K562 (cell line): Measurements from ENCODE around the gene PHLPP2. TPM values are rescaled to one million over a fixed set of nuclear protein-coding genes. Genes with fewer than 3 reads are reported as not detected.

Experiments
- ATAC-seq: fragments of 200-7000 bp; cut with Tn5 transposase; 3 replicates; pipeline ENCODE4 v1.9.1; 2020; ENCODE audit warnings: moderate library complexity
- BruUV-seq: library from RNA; stranded (reverse); fragments of 400-500 nt; replicated peaks from 2 replicates; lab custom pipeline; 2021; lab: Mats Ljungman, UMichigan
- CTCF ChIA-PET: fragments of 300-600 bp; formaldehyde crosslinking; extraction: SDS; loops from one replicate; lab custom pipeline; 2021; ENCODE audit warnings: low intra/inter-chr PET ratio; lab: Yijun Ruan, JAX
- POLR2A ChIA-PET: fragments of 300-600, 350-650 bp; sonication (Branson Sonifier 250); formaldehyde crosslinking; extraction: SDS; loops from one replicate; lab custom pipeline; 2021; ENCODE audit warnings: antibody characterized with exemption, inconsistent platforms; lab: Yijun Ruan, JAX
- DNase-seq, 4 experiments: peaks; one replicate each; pipeline versions ENCODE4 v3.0.0 to v3.0.0-alpha.2; 2011 to 2018; ENCODE audit warnings: low spot score in 3 of 4, mixed read lengths in 3 of 4; ENCODE audit errors: extremely low read depth in 1 of 4
- FAIRE-seq: peaks from 2 replicates; lab custom pipeline; 2011; peaks lifted over from hg19 to GRCh38; lab: Jason Lieb, UNC
- H2AFZ ChIP-seq: 2 replicates; pipeline ENCODE4 v1.6.0; 2011; ENCODE audit warnings: low read depth, low read length, control low read depth, inconsistent platforms
- H3K27ac ChIP-seq: fragments of 200-600 bp; 3 replicates; pipeline ENCODE4 v1.8.0; 2011; ENCODE audit warnings: low read depth, mild to moderate bottlenecking, control low read depth, inconsistent platforms, low read length, moderate library complexity, mixed read lengths; ENCODE audit errors: extremely low read depth
- H3K27me3 ChIP-seq, 2 experiments: fragments of 300-600 bp in 1 of 2; 2 replicates in 1 of 2; 3 replicates in 1 of 2; pipeline versions ENCODE4 v1.6.0 to v1.8.0; 2011; ENCODE audit warnings: inconsistent platforms in 2 of 2, low read length in 2 of 2, mild to moderate bottlenecking in 1 of 2, mixed read lengths in 1 of 2, moderate library complexity in 1 of 2; ENCODE audit not compliant: control insufficient read depth in 2 of 2, insufficient read depth in 2 of 2
- H3K36me3 ChIP-seq: fragments of 300-600 bp; 3 replicates; pipeline ENCODE4 v1.8.0; 2011; ENCODE audit warnings: mild to moderate bottlenecking, low read length, inconsistent platforms; ENCODE audit not compliant: control insufficient read depth, insufficient read depth
- H3K4me1 ChIP-seq, 2 experiments: fragments of 200-600 bp in 1 of 2; replicated peaks in 1 of 2; 2 replicates in 1 of 2; 3 replicates in 1 of 2; pipeline versions ENCODE4 v1.5.1 to v1.8.0; 2011; ENCODE audit warnings: inconsistent platforms in 2 of 2, low read length in 2 of 2, mild to moderate bottlenecking in 1 of 2, mixed read lengths in 1 of 2, moderate library complexity in 1 of 2; ENCODE audit not compliant: control insufficient read depth in 2 of 2, insufficient read depth in 2 of 2
- H3K4me2 ChIP-seq: 2 replicates; pipeline ENCODE4 v1.6.1; 2011; ENCODE audit warnings: low read length, control low read depth, inconsistent platforms, mixed read lengths; ENCODE audit not compliant: insufficient read depth
- H3K4me3 ChIP-seq: fragments of 200-600 bp; sonication (generic), shearing (Covaris generic); 2 replicates; pipeline ENCODE4 v1.5.1; 2016; ENCODE audit warnings: control low read depth, inconsistent platforms
- H3K79me2 ChIP-seq: fragments of 200-600 bp; 3 replicates; pipeline ENCODE4 v1.8.0; 2011; ENCODE audit warnings: low read length, inconsistent platforms; ENCODE audit not compliant: control insufficient read depth, insufficient read depth
- H3K9ac ChIP-seq, 2 experiments: 2 replicates each; pipeline versions ENCODE4 v1.6.0 to v1.6.1; 2011; ENCODE audit warnings: low read depth in 2 of 2, low read length in 2 of 2, control low read depth in 1 of 2, inconsistent platforms in 1 of 2, mild to moderate bottlenecking in 1 of 2, mixed read lengths in 1 of 2; ENCODE audit not compliant: insufficient read depth in 1 of 2
- H3K9me1 ChIP-seq: one replicate; pipeline ENCODE4 v1.6.0; 2011; ENCODE audit warnings: inconsistent platforms, mild to moderate bottlenecking, low read length, moderate library complexity; ENCODE audit not compliant: control insufficient read depth, insufficient read depth
- H3K9me3 ChIP-seq: replicated peaks from 2 replicates; pipeline ENCODE4 v1.5.1; 2011; ENCODE audit warnings: low read depth, low read length, inconsistent platforms; ENCODE audit not compliant: control insufficient read depth, insufficient read depth
- H4K20me1 ChIP-seq: replicated peaks from 2 replicates; pipeline ENCODE4 v1.6.1; 2011; ENCODE audit warnings: low read length, inconsistent platforms, mixed read lengths; ENCODE audit not compliant: control insufficient read depth, insufficient read depth
- CBX5 ChIP-seq: IDR thresholded peaks from 2 replicates; pipeline ENCODE4 v1.6.1; 2014; ENCODE audit warnings: low read depth, borderline replicate concordance
- ETS1 ChIP-seq: conservative IDR thresholded peaks from 2 replicates; pipeline ENCODE4 v1.6.1; 2011; ENCODE audit warnings: low read depth, mild to moderate bottlenecking, low read length; ENCODE audit not compliant: control insufficient read depth
- FOXJ3 ChIP-seq: sonication (generic); formaldehyde crosslinking; IDR thresholded peaks from 2 replicates; pipeline ENCODE4 v1.4.0; 2020; ENCODE audit warnings: mild to moderate bottlenecking, missing genetic modification reagents
- MITF ChIP-seq: IDR thresholded peaks from 2 replicates; pipeline ENCODE4 v1.6.1; 2014; ENCODE audit warnings: antibody characterized with exemption
- NCOA6 ChIP-seq: fragments of 450-650 bp; IDR thresholded peaks from 2 replicates; pipeline ENCODE4 v1.6.1; 2017; ENCODE audit warnings: mild to moderate bottlenecking
- PHF8 ChIP-seq: fragments of 200-600 bp; sonication (generic); IDR thresholded peaks from 2 replicates; pipeline ENCODE4 v1.6.1; 2012; ENCODE audit warnings: mixed run types, mild to moderate bottlenecking, inconsistent platforms, low read length, moderate library complexity, borderline replicate concordance
- POLR2AphosphoS2 ChIP-seq: IDR thresholded peaks from 2 replicates; pipeline ENCODE4 v1.6.1; 2012; ENCODE audit warnings: low read length, improper control_type of control experiment
- SP2 ChIP-seq: IDR thresholded peaks from 2 replicates; pipeline ENCODE4 v1.6.1; 2011; ENCODE audit warnings: mild to moderate bottlenecking, low read depth, low read length, moderate library complexity; ENCODE audit not compliant: poor library complexity, severe bottlenecking; ENCODE audit errors: extremely low read depth
- TRIM28 ChIP-seq: fragments of 450-650 bp; IDR thresholded peaks from 2 replicates; pipeline ENCODE4 v1.6.1; 2017
- U2AF2 ChIP-seq: fragments of 200-400 bp; formaldehyde crosslinking; optimal IDR thresholded peaks from 2 replicates; pipeline ENCODE3; 2017; ENCODE audit warnings: low read depth, mild to moderate bottlenecking, low read length
- ZBTB7A ChIP-seq: IDR thresholded peaks from 2 replicates; pipeline ENCODE4 v1.6.1; 2011; ENCODE audit warnings: low read depth, mild to moderate bottlenecking, low read length, moderate library complexity, borderline replicate concordance; ENCODE audit not compliant: control insufficient read depth
- ZKSCAN8 ChIP-seq: fragments of 200-800 bp; sonication (Bioruptor generic); IDR thresholded peaks from 2 replicates; pipeline ENCODE4 v1.6.1; 2016; ENCODE audit warnings: missing genetic modification characterization, missing compliant biosample characterization
- ZNF408 ChIP-seq: fragments of 250-450 bp; sonication (Bioruptor Pico); IDR thresholded peaks from 2 replicates; pipeline ENCODE4 v1.4.0; 2020; ENCODE audit warnings: low read depth, mild to moderate bottlenecking, moderate library complexity
- WGBS: fragments of 100-300 bp; shearing (Covaris generic); methylation state at CpG from one replicate; pipeline ENCODE4 v1.1.6; 2016; ENCODE audit warnings: low coverage, mixed read lengths; ENCODE audit not compliant: insufficient coverage; ENCODE audit errors: missing lambda C conversion rate; 5-methylcytosine and 5-hydroxymethylcytosine counted together
- in situ Hi-C: fragments of 300-500 bp; cut with MboI; formaldehyde crosslinking; loops from 4 replicates; pipeline ENCODE4 v1.15.0; 2018; ENCODE audit warnings: inconsistent platforms, mixed read lengths
- intact Hi-C: fragments of 100-400 bp; cut with micrococcal nuclease; formaldehyde crosslinking; loops from 2 replicates; pipeline ENCODE4 v1.14.2; 2022
- polyA plus RNA-seq, 8 experiments: library from polyadenylated mRNA; depleted of rRNA in 4 of 8; stranded (reverse) in 5 of 8; unstranded in 3 of 8; fragments of >200 nt; fragmentation: Nextera tagmentation in 2 of 8; fragmentation: Illumina TruSeq in 1 of 8; extraction: Ambion mirVana in 2 of 8; extraction: Trizol in 1 of 8; gene quantifications; 2 replicates each; pipeline versions ENCODE4 v1.2.1 to v1.2.3, GENCODE V29; 2011 to 2014; ENCODE audit warnings: inconsistent platforms in 1 of 8, missing spikeins in 1 of 8
- total RNA-seq, 7 experiments: library from RNA; depleted of rRNA in 6 of 7; stranded (reverse); fragments of >200 nt in 6 of 7; fragmentation: Illumina TruSeq in 2 of 7; extraction: Trizol in 2 of 7; gene quantifications; 2 replicates each; pipeline versions ENCODE4 v1.2.1 to v1.2.3, GENCODE V29; 2011 to 2021; ENCODE audit warnings: low replicate concordance in 1 of 7

The PHLPP2 gene
- total and polyA plus RNA-seq, 9 of the 15 experiments (the other 6 are each of a cell fraction or from before 2014, with no cell fraction given) = 0.60 to 7.1 (median 2.6) TPM

- 75% methylated on average over 5 of the region's 5 CpGs for WGBS
- no peak overlapping the region for H3K4me3 ChIP-seq
- no peak for ATAC-seq
- intact Hi-C loops (no loop called here), in situ Hi-C loops (no loop called here)
- POLR2A ChIA-PET = interaction anchor here (1.2 kb wide), 1 partner anchor 8 kb away, joined by 3 read pairs; no protein-coding TSS in a partner anchor
- H3K4me1 ChIP-seq = no peaks in the 10 kb centered on the region
- CTCF ChIA-PET = no interaction called here
- H3K9me3 ChIP-seq = no peaks in the 10 kb centered on the region
- H3K9ac ChIP-seq = no peak overlapping the region
- FAIRE-seq = no peak
- BruUV-seq = no TSS peak
- no peak for DNase-seq
- H3K79me2 ChIP-seq = no peaks in the 10 kb centered on the region
- H3K27ac ChIP-seq = no peak overlapping the region
- H3K27me3 ChIP-seq = no peaks in the 10 kb centered on the region
- H4K20me1 ChIP-seq = no peaks in the 10 kb centered on the region
- H3K9me1 ChIP-seq = no peaks in the 10 kb centered on the region
- H2AFZ ChIP-seq = no peak overlapping the region
- H3K4me2 ChIP-seq = no peak overlapping the region
- H3K36me3 ChIP-seq = peaks cover 22% of the 10 kb centered on the region; the same call in 2 of the 3 replicates
- TF ChIP-seq MITF (no peak), U2AF2 (no peak), ZKSCAN8 (CRISPR knock-in tag) (no peak), TRIM28 (no peak), ETS1 (no peak), POLR2AphosphoS2 (no peak), CBX5 (no peak), ZBTB7A (no peak), FOXJ3 (no peak), ZNF408 (CRISPR knock-in tag) (no peak), PHF8 (no peak), SP2 (no peak), NCOA6 (no peak)
These were observed 48.3 kb downstream of the PHLPP2 start for GRCh38 chr16:71676236-71676635.
